Muscle layer of duodenum (tissue), 2 donors: Measurements from ENCODE around the gene GSC2.

Source experiments
- H3K27ac ChIP-seq: one replicate; pipeline ENCODE4 v1.7.0; 2013; ENCODE audit warnings: mild to moderate bottlenecking, low read length
- H3K27me3 ChIP-seq: one replicate; pipeline ENCODE4 v1.7.0; 2013; ENCODE audit warnings: low read depth, mild to moderate bottlenecking, control low read depth, low read length
- H3K36me3 ChIP-seq, 2 donors: one replicate each; pipeline ENCODE4 v1.7.0; 2013; ENCODE audit warnings: low read length in 2 of 2, control low read depth in 1 of 2, mild to moderate bottlenecking in 1 of 2; ENCODE audit not compliant: insufficient read depth in 2 of 2, control insufficient read depth in 1 of 2
- H3K4me1 ChIP-seq, 2 donors: one replicate each; pipeline ENCODE4 v1.7.0; 2013; ENCODE audit warnings: low read length in 2 of 2, mild to moderate bottlenecking in 2 of 2, control low read depth in 1 of 2, moderate library complexity in 1 of 2; ENCODE audit not compliant: insufficient read depth in 2 of 2, control insufficient read depth in 1 of 2
- H3K4me3 ChIP-seq, 2 donors: one replicate each; pipeline ENCODE4 v1.7.0; 2013; ENCODE audit warnings: low read length in 2 of 2, low read depth in 1 of 2, mild to moderate bottlenecking in 1 of 2
- H3K9me3 ChIP-seq, 2 donors: one replicate each; pipeline ENCODE4 v1.7.0; 2013; ENCODE audit warnings: low read length in 2 of 2, control low read depth in 1 of 2, mild to moderate bottlenecking in 1 of 2; ENCODE audit not compliant: control insufficient read depth in 1 of 2
- donor health status: healthy.

Gene GSC2

DNA sequence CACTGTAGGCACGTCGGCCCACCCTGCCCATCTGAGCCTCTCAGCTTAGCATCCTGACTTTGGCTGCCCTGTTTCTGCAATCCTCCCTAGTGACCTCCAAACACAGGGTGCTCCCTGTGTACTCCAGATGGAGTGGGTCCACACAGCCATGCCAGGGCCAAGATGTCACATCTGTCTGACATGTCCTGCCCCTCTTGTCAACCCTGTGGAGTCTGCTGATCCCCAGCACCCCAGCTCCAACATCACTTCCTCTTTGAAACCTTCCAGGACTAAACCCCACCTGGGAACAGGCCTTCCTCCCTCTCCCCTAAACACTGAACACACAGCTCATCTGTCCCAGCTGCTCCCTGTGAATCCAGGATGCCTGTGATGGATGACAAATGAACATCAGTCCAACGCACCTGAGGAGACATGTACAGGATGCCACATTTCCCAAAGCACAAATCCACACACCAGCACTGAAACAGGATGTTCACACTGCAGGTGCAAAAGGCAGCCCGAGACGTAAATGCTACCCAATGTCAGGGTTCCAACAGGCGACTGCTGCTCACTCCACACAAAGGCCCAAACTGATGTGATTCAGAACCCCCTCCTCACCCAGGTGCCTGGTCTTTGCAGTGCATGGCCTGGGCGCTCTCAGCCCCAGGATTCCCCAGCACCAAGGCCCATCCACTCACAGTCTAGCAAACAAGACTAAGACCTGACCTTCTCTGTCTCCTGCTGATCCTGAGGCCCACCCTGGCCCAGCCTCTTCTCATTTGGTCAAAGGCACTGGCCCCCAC lies 21.0 kb downstream of the GSC2 start:
- H3K27ac ChIP-seq = no peak overlapping the region
- H3K9me3 ChIP-seq = no peaks in the 10 kb centered on the region
- H3K36me3 ChIP-seq = peaks cover 0 to 32% of the 10 kb centered on the region in 2 donors
- H3K4me3 ChIP-seq = no peak overlapping the region
- H3K27me3 ChIP-seq = no peaks in the 10 kb centered on the region
- no peaks in the 10 kb centered on the region for H3K4me1 ChIP-seq

DNA sequence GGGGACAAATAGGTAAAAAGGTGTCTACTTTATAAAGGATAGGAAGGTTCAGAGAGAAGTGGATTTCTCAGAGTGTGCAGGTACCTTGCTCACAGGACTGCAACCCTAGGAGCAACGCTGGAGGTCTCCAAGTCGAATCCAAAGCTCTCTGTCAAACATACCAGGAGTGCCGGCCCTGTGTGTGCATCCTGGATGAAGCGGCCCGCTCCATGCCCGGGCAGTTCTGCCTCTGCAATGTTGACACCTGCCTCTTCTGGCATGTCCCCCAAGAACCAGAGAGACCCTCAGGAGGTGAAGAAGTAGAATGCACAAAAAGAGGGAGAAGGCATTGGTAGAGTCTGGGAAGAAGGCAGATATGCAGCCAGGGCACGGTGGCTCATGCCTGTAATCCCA lies 22.1 kb downstream of the GSC2 start:
- H3K36me3 ChIP-seq = peaks cover 0 to 21% of the 10 kb centered on the region in 2 donors
- H3K4me3 ChIP-seq = no peak overlapping the region
- H3K4me1 ChIP-seq = peaks cover 0 to under 1% of the 10 kb centered on the region in 2 donors
- no peak overlapping the region for H3K27ac ChIP-seq
- H3K9me3 ChIP-seq = no peaks in the 10 kb centered on the region
- no peaks in the 10 kb centered on the region for H3K27me3 ChIP-seq

DNA sequence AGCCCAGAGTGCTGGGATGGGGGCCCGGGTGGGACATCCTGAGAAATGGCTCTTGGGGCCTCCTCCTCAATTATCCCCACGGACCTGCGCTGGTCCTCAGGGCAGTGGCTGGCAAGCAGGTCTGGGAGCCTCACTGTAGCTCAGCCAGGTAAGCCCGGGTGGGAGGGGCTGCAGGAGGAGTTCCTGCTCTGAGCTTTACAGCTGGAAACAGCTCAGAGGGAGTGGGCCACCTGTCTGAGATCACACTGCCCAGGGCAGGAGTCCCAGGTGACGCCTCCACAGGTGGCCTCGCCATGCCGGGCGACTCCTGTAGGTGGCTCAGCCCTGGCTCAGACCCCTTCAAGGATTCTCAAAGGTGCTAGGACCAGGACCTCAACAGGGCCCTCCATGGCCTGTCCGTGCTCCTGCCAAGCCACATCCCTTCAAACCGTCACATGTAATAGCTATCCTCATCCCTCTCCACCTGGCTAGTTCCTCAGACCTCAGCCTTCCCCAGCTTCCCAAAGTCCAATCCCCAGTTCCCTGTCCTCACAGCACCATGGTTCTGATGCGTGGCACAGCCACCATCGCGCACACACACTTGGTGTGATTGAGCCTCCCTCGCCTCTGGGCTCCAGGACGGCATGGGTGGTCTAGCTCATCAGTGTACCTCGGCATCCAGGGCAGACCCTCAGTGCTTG lies 22.6 kb downstream of the GSC2 start:
- H3K27me3 ChIP-seq = no peaks in the 10 kb centered on the region
- no peaks in the 10 kb centered on the region for H3K9me3 ChIP-seq
- no peak overlapping the region for H3K4me3 ChIP-seq
- peaks cover 0 to 4% of the 10 kb centered on the region in 2 donors for H3K4me1 ChIP-seq
- H3K36me3 ChIP-seq = peaks cover 0 to 16% of the 10 kb centered on the region in 2 donors
- no peak overlapping the region for H3K27ac ChIP-seq

DNA sequence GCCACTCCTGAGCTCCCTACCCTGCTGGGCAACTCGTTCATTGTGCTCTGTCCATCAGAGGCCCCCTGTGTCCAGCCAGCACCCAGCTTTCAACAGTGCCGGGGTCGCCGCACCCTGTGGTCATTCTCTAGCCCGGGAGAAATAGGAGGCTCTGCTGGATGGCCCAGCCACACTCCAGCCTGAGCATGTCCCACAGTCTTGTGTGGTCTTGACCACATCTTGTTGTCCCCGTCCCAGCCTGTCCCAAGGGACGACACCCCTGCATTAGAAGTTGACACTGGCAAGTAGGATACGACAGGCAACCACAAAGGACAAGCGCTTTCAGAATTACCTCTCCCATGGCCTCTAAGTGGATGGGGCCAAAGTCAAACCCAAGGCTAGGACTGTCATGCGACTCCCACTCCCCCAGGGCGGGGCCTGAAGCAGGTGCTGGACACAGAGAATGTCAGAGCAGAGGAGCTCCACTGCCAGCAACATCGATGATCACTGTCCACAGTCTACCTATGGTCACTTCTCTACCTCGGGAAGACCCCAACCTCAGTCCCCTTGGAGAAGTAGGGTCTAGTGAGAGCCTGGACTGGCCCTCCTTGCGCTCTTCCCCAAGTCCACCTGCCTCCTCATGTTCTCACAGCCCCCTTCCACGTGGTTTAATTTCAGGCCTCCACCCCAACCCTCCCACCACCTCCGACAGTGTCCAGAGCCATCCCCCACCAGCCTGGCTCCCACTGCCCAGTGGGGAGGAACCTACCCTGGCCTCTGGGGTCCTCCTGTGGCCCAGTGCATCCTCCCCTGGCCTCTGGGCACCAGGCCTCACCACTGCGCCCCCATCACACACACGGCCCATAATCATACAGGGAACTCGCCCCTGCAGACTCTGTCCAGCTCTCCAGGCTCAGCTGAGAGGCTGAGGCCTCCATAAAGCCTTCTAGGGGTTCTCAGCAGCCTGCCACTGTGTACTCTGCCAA lies 23.5 kb downstream of the GSC2 start:
- Histone ChIP-seq H3K4me1 (peaks cover 0 to 4% of the 10 kb centered on the region in 2 donors), H3K36me3 (peaks cover 0 to 7% of the 10 kb centered on the region in 2 donors), H3K9me3 (no peaks in the 10 kb centered on the region), H3K27ac (no peak overlapping the region), H3K27me3 (no peaks in the 10 kb centered on the region), H3K4me3 (no peak overlapping the region)

DNA sequence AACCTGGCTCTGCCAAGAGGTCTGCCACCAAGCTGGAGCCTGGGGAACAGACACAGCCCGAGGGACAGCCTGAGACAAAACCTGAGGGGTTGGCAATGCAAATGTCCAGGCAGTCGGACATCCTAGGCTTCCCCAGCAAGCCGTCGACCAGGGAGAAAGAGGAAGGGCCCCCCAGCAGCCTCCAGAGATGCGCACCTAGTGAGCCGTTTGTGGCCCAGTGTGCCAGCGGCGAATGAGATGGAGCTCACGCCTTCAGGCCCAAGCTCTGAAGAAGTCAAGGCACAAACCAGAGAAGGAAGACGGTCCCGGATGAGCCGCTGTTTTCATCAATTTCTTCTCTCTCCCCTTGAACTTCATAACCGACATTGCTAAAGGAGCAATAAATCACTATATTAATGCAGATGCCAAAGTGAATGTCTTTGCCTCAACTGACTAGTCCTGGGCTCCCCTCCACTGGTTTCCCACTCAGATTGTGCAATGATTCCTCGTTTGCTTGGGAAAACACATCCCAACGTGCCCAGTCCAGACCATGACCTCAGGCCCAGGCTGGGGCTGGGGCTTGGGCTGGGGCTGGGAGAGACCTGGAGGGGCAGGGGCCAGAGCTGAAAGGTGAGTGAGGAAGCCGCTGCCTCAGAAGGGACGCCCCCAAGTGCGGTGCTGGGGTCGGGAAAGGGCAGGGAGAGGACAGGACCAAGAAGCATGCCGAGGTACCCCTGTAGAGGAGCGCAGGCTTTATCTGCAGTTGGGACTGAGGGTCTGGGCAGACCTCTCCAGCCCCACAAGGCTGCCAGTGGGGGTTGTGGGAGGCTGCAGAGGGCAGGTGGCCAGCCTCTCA lies 24.4 kb downstream of the GSC2 start:
- Histone ChIP-seq H3K4me3 (no peak overlapping the region), H3K4me1 (peaks cover 5 to 6% of the 10 kb centered on the region in 2 donors), H3K27me3 (no peaks in the 10 kb centered on the region), H3K9me3 (no peaks in the 10 kb centered on the region), H3K36me3 (no peaks in the 10 kb centered on the region), H3K27ac (no peak overlapping the region)

DNA sequence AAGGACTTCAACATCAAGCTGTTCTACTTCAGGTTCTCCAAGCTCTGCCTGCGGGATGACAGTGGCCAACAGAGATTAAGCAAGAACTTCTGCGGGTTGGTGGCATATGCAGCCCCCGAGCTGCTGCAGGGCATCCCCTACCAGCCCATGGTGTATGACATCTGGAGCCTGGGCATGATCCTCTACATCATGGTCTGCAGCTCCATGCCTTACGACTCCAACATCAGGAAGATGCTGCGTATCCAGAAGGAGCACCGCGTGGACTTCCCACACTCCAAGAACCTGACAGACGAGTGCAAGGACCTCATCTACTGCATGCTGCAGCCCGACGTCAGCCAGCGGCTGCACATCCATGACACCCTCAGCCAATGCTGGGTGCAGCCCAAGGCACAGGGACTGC lies 25.1 kb downstream of the GSC2 start:
- Histone ChIP-seq H3K4me3 (no peak overlapping the region), H3K27ac (no peak overlapping the region), H3K9me3 (no peaks in the 10 kb centered on the region), H3K4me1 (peaks cover 12 to 13% of the 10 kb centered on the region in 2 donors), H3K36me3 (no peaks in the 10 kb centered on the region), H3K27me3 (no peaks in the 10 kb centered on the region)

DNA sequence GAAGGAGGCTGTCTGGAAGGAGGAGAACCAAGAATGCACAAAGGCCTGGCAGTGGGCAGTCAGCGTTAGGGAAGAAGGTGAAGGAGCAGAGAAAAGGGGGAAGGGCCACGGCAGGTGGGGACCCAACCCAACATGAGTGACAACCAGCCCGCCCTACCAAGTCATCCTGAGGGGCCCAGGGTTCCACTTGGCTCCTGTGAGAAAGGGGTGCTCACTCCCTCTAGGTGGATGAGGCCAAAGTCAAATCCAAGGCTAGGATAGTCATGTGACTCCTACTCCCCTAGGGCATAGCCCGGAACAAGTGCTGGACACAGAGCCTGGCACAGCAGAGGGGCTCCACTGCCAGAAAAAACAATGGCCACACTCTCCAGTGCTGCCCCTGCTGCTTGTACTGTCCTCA lies 25.7 kb downstream of the GSC2 start:
- H3K4me3 ChIP-seq = no peak overlapping the region
- peaks cover 14 to 20% of the 10 kb centered on the region in 2 donors for H3K4me1 ChIP-seq
- no peak overlapping the region for H3K27ac ChIP-seq
- no peaks in the 10 kb centered on the region for H3K9me3 ChIP-seq
- H3K36me3 ChIP-seq = no peaks in the 10 kb centered on the region
- no peaks in the 10 kb centered on the region for H3K27me3 ChIP-seq

DNA sequence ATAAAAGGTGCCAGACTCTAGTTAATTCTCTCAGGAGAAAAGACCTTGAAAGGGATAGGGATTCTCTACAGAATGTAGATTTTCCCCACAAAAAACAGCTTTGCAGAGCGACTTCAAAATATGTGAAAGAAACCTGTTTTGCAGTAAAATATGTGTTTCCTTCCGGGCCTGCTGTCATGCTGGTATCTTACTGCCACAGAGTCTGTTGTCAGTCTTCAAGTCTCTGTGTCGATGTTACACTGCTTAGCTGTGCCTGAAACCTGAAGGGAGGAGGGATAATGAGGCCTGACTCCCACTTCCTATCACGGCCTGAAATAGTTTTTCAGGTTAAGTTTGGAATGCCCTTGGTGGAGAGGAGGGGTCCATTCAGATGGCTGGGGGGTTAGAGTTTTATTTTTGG lies 26.2 kb downstream of the GSC2 start:
- Histone ChIP-seq H3K27ac (no peak overlapping the region), H3K36me3 (peaks cover 0 to under 1% of the 10 kb centered on the region in 2 donors), H3K9me3 (no peaks in the 10 kb centered on the region), H3K4me3 (no peak overlapping the region), H3K4me1 (peaks cover 16 to 23% of the 10 kb centered on the region in 2 donors), H3K27me3 (no peaks in the 10 kb centered on the region)

DNA sequence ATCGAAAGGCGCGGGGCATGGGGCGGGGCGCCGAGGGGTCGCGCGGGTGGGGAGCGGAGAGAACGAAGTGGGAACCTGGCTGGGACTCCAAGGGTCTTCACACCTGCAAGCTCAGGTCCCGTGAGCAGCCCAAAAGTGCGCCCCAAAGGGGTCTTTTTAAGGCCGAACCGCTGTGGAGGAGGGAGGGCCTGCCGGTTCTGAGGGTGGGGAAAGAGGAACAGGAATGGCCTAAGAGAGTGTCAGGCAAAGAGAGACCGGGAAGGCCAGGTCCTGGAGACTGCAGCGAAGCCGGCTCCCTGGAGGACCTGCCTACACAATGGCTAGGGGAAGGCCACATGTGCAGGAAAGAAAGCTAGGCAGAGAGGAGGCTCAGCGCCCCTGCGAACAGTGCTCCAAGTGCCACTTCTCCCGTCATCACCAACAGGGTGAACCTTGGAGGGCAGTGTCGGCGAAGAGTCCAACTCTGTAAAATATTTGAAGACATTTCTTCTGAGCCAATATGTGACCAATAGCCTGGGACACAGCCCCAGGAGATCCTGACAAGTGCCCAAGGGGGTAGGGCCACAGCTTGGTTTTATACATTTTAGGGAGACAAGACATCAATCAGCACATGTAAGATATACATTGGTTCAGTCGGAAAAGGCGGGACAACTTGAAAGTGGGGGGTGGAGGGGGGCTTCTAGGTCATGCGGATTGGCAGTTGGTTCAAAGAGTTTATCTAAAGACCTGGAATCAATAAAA lies 27.2 kb downstream of the GSC2 start:
- H3K27ac ChIP-seq = no peak overlapping the region

DNA sequence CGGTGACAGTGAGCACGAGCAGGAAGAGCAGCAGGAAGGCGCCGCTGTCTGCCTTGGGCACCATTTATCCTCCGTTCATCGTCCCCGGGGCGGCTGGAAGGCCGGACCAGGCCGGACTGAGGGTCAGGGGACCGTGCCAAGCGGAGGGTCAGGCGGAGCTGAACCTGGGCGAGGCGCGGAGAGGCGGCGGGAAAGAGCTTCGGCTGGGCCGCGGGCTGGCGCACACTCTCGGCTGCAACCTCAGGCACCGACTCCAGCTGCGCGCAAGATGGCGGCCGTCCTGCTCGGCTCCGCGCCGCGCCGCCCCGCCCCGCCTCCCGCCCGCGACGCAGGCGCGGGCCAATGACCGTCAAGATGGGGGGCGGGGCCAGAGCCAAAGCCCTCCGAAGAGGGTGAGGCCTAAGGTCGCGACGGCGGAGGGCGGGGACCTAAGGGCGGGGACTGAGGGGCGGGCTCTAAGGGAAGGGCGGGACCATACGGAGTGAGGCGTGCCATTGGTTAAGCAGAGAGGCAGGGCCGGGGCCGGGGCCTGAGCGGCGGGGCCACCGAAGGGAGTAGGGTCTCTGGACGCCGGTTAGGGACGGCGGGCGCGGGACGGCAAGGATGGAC lies 27.8 kb downstream of the GSC2 start, which contains the start of gene DGCR2:
TSS of gene DGCR2 (minus strand) at position 270 of the 609 bp plus-strand sequence. CDS start at position 64, 206 bp downstream.
- peaks cover 0 to 7% of the 10 kb centered on the region in 2 donors for H3K36me3 ChIP-seq
- H3K9me3 ChIP-seq = no peaks in the 10 kb centered on the region
- peak within 1 kb of the TSS; percentile 84 to 87 for H3K4me3 ChIP-seq
- H3K27me3 ChIP-seq = no peaks in the 10 kb centered on the region
- H3K27ac ChIP-seq = peak within 1 kb of the TSS; percentile 4
- H3K4me1 ChIP-seq = peaks cover 27 to 33% of the 10 kb centered on the region in 2 donors

More for the DNA sequence above, 27.2 kb downstream of the GSC2 start:
- no peaks in the 10 kb centered on the region for H3K9me3 ChIP-seq
- peaks cover 0 to 7% of the 10 kb centered on the region in 2 donors for H3K36me3 ChIP-seq
- H3K4me3 ChIP-seq = peak overlapping the region; percentile 34 to 87
- H3K4me1 ChIP-seq = peaks cover 23 to 32% of the 10 kb centered on the region in 2 donors
- H3K27me3 ChIP-seq = no peaks in the 10 kb centered on the region
